ENCODE results near the gene RELL1. TPM values are rescaled to one million over a fixed set of nuclear protein-coding genes. Genes with fewer than 3 reads are reported as not detected.

The RELL1 gene
- polyA plus RNA-seq, 1 of the 3 experiments (the other 2 are of a cell fraction), result 4.5 TPM

- TF ChIP-seq CHD2 (IDR thresholded peaks at IDR 0.05; ENCODE audit: low read length, partially characterized antibody) (no peak), SMC3 (IDR thresholded peaks at IDR 0.05; ENCODE audit: low read depth, low read length) (no peak), FOXJ3 (CRISPR knock-in tag; IDR thresholded peaks at IDR 0.05) (no peak), TCF12 (IDR thresholded peaks at IDR 0.05) (no peak), FOXM1 (IDR thresholded peaks at IDR 0.05; ENCODE audit: low read depth) (no peak), NFIC (IDR thresholded peaks at IDR 0.05; ENCODE audit: borderline replicate concordance) (no peak), IRF3 (IDR thresholded peaks at IDR 0.05; ENCODE audit: low read depth, low read length) (no peak), ZBTB33 (IDR thresholded peaks at IDR 0.05; ENCODE audit: borderline replicate concordance, low read depth) (no peak), GABPA (IDR thresholded peaks at IDR 0.05; ENCODE audit: low read depth) (no peak), TEAD4 (IDR thresholded peaks at IDR 0.05; ENCODE audit: borderline replicate concordance, insufficient read depth) (no peak), MXI1 (IDR thresholded peaks at IDR 0.05; ENCODE audit: low read depth, low read length) (no peak), PBX3 (IDR thresholded peaks at IDR 0.05) (no peak), GATA2 (CRISPR knock-in tag; IDR thresholded peaks at IDR 0.05) (no peak)
- TF ChIP-seq, protein P1, sequence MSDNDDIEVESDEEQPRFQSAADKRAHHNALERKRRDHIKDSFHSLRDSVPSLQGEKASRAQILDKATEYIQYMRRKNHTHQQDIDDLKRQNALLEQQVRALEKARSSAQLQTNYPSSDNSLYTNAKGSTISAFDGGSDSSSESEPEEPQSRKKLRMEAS (IDR thresholded peaks at IDR 0.05; ENCODE audit: low read depth), result no peak
- TF ChIP-seq, protein P2, sequence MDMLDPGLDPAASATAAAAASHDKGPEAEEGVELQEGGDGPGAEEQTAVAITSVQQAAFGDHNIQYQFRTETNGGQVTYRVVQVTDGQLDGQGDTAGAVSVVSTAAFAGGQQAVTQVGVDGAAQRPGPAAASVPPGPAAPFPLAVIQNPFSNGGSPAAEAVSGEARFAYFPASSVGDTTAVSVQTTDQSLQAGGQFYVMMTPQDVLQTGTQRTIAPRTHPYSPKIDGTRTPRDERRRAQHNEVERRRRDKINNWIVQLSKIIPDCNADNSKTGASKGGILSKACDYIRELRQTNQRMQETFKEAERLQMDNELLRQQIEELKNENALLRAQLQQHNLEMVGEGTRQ (IDR thresholded peaks at IDR 0.05; ENCODE audit: borderline replicate concordance, low read depth, low read length), result no peak
- 85% methylated on average over 1 of the region's 1 CpG for WGBS (ENCODE audit: low lambda C conversion rate)
- peaks cover 0 to 5% of the 10 kb centered on the region in 2 experiments for H3K36me3 ChIP-seq (replicated peaks in 1 of 2; ENCODE audit: control insufficient read depth in 1 of 2, insufficient read depth in 2 of 2, low read length in 1 of 2)
- H3K4me3 ChIP-seq (ENCODE audit: low read depth in 2 of 2, low read length in 1 of 2), result no peak overlapping the region
- no peaks in the 10 kb centered on the region for H3K9me2 ChIP-seq
- H3K9me3 ChIP-seq, result no peaks in the 10 kb centered on the region
- no peak overlapping the region for H3K27ac ChIP-seq (ENCODE audit: low read depth in 2 of 2, low read length in 1 of 2)
- no peaks in the 10 kb centered on the region for H4K20me1 ChIP-seq (ENCODE audit: insufficient read depth)
- ChIA-PET POLR2A (no interaction called here), CTCF (interaction anchor here (0.7 to 1.6 kb wide), 6 partner anchors 9 to 382 kb away, joined by 3 to 5 read pairs (median 4); no protein-coding TSS in a partner anchor)
- H3F3A ChIP-seq (replicated peaks; ENCODE audit: insufficient read depth), result no peaks in the 10 kb centered on the region
- no peak overlapping the region for H3K9ac ChIP-seq
- H3K4me1 ChIP-seq (ENCODE audit: control insufficient read depth in 1 of 2, insufficient read depth in 2 of 2, low read depth in 1 of 2, low read length in 1 of 2), result peaks cover under 1 to 3% of the 10 kb centered on the region in 2 experiments; a peak in 1 of 4 replicates
- no peak overlapping the region for H3K4me2 ChIP-seq
- DNase-seq, result no peak
- H2AFZ ChIP-seq (ENCODE audit: low read depth), result no peak overlapping the region
- H3K27me3 ChIP-seq (ENCODE audit: insufficient read depth), result no peaks in the 10 kb centered on the region
- peaks cover 10% of the 10 kb centered on the region for H3K79me2 ChIP-seq (ENCODE audit: insufficient read depth)
Observed at GRCh38 chr4:37653601-37654000, 32.6 kb downstream of the RELL1 start.
